ENCODE measurements around the gene HPS5.
"Not testable (repeated sequence)": the region's sequence is repeated elsewhere in the genome, so short reads cannot be mapped to it uniquely, and the experiment has no call there.

The HPS5 gene, protein sequence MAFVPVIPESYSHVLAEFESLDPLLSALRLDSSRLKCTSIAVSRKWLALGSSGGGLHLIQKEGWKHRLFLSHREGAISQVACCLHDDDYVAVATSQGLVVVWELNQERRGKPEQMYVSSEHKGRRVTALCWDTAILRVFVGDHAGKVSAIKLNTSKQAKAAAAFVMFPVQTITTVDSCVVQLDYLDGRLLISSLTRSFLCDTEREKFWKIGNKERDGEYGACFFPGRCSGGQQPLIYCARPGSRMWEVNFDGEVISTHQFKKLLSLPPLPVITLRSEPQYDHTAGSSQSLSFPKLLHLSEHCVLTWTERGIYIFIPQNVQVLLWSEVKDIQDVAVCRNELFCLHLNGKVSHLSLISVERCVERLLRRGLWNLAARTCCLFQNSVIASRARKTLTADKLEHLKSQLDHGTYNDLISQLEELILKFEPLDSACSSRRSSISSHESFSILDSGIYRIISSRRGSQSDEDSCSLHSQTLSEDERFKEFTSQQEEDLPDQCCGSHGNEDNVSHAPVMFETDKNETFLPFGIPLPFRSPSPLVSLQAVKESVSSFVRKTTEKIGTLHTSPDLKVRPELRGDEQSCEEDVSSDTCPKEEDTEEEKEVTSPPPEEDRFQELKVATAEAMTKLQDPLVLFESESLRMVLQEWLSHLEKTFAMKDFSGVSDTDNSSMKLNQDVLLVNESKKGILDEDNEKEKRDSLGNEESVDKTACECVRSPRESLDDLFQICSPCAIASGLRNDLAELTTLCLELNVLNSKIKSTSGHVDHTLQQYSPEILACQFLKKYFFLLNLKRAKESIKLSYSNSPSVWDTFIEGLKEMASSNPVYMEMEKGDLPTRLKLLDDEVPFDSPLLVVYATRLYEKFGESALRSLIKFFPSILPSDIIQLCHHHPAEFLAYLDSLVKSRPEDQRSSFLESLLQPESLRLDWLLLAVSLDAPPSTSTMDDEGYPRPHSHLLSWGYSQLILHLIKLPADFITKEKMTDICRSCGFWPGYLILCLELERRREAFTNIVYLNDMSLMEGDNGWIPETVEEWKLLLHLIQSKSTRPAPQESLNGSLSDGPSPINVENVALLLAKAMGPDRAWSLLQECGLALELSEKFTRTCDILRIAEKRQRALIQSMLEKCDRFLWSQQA

DNA sequence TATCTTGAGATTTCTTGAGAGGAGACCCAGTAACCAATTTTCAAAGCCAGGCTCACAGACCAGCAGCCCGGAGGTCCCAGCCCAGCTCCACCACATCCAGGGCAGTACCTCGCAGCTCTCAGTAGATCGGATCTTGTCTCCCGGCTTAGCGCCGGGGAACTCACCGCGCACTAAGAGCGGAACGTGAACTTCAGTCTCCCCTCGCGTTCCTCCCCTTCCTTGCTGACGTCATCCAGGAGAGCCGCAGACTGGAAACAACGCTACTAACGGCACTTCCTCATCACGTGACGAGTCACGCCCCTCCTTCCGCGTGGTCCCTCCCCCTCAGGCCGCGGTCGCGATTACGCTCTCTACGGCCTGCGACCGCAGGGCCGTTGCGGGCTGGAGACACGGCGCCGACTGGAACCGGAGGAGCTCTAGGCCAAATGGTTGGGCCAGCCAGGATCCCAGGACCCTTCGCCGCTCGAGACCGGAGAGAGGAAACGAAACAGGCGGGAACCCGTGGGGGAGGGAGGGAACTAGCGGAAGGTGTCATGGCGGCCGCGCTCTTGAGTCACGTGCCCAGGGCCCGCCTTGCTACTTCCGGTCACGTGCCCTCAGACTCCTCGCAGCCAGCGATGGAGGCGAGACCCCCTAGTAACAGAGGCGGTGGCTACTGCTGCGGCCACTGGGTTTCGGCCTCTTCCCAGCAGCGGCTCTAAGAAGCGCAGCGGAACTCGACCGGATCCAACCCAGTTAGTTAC, at the start of gene HPS5, which contains the start of gene GTF2H1:
TSS of gene HPS5 (minus strand) at position 172 of the 743 bp plus-strand sequence. CDS start 4,282 bp downstream, outside the sequence.
TSS of gene GTF2H1 (plus strand) at position 599 of the 743 bp plus-strand sequence. CDS start 10,508 bp downstream, outside the sequence.
- DNase-seq (ENCODE audit: low read depth), result peak; percentile 81

DNA sequence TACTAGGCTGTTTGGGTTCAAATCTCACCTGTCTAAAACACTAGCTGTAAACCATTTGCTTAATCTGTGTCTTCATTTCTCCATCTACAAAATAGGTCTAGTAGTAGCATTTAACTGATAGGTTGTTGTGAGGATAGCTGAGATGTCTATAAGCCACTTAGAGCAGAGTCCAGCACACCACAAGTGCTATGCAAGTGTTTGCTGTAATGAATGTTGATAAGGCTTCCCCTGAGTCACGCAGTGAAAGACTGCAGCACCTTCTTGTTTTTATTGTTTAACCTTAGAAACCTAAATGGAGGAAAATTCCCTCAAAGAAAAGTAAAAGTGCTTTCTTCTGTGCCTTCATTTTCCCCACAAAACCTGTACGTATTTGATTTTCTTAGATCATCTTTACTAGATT, 49.3 kb upstream of the HPS5 start:
- no peak for DNase-seq (ENCODE audit: low read depth)

GRCh38 chr11:18369398-18369797, 47.5 kb upstream of the HPS5 start:
- no peak for DNase-seq (ENCODE audit: low read depth)

DNA sequence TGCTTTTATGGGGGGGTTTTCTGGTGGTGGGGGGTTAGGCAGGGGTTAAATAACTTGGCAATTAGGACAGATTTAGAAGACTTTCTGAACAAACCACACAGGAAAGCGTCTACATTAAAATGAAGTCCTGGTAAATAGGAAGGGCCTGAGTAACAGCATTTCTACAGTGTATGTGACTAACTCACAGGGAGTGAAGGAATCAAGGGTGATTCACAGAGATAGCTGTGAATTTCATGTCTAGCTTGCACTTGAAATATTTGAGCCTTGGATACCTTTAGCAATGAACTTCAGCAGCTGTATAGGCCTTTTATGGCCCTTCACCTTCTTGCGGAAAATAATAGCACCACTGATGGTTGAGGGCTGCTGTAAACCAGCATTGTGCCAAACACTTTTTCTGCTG, 46.3 kb upstream of the HPS5 start:
- no peak for DNase-seq (ENCODE audit: low read depth)

GRCh38 chr11:18367431-18367830, 45.5 kb upstream of the HPS5 start:
- no peak for DNase-seq (ENCODE audit: low read depth)

GRCh38 chr11:18366286-18366685, 44.3 kb upstream of the HPS5 start:
- DNase-seq (ENCODE audit: low read depth), result no peak

GRCh38 chr11:18365741-18366140, 43.8 kb upstream of the HPS5 start:
- no peak for DNase-seq (ENCODE audit: low read depth)

DNA sequence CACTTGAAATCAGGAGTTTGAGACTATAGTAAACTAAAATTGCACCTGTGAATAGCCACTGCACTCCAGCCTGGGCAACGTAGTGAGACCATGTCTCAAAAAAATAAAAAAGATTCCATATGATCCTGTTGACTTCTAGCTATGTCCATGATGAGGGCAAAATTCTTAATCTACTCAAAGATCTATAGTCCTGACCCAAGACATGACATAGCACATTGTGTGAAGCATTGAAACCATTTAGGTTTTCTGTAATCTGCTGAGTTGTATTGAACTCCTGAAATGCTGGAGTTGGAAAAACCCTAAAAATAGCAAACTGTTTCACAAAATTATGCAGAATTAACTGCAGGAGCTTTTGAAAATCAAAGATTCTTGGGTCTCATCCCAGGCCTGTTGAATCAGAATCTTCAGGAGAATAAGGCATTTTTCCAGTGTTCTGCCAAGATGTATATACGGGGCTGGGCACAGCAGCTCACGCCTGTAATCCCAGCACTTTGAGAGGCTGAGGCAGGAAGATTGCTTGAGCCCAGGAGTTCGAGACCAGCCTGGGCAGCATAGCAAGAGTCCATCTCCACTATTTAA, 42.6 kb upstream of the HPS5 start:
- no peak for DNase-seq (ENCODE audit: low read depth)

- DNase-seq (ENCODE audit: low read depth), result no peak
Observed at GRCh38 chr11:18361154-18361553, 39.2 kb upstream of the HPS5 start.

- DNase-seq (ENCODE audit: low read depth), result no peak
Observed at GRCh38 chr11:18358646-18359045, 36.7 kb upstream of the HPS5 start.

DNA sequence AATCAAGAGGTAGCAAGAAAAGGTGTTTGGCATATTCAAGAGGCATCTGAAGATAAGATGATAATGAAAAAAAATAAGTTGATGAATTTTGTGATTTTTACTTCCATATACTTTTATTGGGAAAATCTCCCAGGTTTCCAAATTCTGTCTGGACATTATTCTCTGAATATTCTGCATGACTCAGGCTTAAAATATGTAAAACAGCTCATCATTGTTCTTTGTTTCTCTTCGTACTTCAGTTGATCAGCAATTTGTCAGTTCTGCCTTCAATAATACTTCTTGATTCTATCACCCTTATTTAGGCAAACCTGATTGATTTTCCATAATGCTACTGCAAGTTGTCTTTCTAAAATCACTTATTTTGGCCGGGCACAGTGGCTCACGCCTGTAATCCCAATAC, 30.6 kb upstream of the HPS5 start:
- DNase-seq (ENCODE audit: low read depth), result no peak

- no peak for DNase-seq (ENCODE audit: low read depth)
Observed at GRCh38 chr11:18347471-18348125, 25.7 kb upstream of the HPS5 start.

GRCh38 chr11:18332891-18333290, 11.0 kb upstream of the HPS5 start:
- no peak for DNase-seq (ENCODE audit: low read depth)

DNA sequence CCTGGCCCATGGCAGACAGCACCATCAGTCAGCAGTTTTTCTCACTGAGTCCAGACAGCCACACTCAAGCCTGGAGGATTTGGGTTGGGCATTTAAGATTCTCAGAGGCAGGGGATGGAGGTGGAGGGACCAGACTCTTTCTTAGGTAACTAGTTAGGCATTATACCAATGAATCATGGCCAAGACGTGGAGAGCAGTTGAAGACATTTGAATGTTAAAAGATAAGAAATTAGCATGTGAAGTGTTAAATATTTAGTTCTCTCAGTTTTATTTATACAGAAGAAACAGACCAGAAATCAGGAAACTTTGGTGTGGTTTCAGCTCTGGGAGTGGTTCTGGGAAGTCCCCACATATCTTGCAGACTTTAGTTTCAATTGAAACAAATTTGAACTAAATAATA, 10.4 kb upstream of the HPS5 start:
- no peak for DNase-seq (ENCODE audit: low read depth)

DNA sequence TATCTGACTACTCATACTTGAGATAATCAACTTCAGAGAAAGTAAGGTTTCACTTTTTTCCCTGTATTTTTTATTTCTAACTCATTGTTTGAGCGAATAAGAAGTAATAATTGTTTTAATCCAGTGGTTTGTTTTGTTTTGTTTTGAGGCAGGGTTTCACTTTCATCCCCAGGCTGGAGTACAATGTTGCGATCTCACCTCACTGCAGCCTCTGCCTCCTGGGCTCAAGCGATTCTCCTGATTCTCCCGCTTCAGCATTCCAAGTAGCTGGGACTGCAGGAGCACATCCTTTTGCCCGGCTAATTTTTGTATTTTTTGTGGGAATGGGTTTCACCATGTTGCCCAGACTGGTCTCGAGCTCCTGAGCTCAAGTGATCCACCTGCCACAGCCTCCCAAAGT, 9.0 kb upstream of the HPS5 start:
- DNase-seq (ENCODE audit: low read depth), result no peak

- DNase-seq (ENCODE audit: low read depth), result no peak
Observed at GRCh38 chr11:18329196-18329870, 7.4 kb upstream of the HPS5 start.

DNA sequence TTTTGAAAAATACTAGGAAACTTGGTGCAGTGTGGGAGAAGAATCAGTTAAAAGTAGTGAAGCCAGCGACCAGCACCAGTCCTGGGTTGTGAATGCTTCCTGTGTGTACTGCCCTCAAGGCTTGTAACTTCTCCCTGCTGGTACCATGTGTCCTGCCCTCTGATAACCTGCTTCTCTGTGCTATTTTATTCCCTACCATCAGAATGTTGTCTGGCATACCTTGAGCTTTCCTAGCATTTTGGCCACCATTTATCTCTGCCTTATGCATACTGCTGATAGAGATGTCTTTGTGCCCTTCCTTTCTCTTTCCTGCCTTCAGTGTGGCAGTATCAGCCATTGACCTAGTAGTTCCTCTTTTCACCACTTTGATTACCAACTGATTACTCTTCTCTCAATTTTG, 2.4 kb upstream of the HPS5 start:
- no peak for DNase-seq (ENCODE audit: low read depth)

DNA sequence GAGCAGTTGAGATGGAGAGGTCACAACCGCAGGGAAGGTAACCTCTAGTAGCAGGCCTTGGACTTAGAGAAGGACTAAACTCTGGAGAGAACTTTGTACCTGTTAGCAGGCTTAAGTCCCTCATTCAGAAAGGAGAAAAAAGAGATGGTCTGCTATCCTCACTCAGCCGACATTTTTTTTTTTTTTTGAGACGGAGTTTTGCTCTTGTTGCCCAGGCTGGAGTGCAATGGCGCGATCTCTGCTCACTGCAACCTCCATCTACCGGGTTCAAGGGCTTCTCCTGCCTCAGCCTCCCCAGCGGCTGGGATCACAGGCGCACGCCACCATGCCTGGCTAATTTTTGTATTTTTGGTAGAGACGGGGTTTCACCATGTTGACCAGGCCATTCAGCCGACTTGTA, 1.9 kb upstream of the HPS5 start:
- not testable (repeated sequence) for DNase-seq (ENCODE audit: low read depth)

DNA sequence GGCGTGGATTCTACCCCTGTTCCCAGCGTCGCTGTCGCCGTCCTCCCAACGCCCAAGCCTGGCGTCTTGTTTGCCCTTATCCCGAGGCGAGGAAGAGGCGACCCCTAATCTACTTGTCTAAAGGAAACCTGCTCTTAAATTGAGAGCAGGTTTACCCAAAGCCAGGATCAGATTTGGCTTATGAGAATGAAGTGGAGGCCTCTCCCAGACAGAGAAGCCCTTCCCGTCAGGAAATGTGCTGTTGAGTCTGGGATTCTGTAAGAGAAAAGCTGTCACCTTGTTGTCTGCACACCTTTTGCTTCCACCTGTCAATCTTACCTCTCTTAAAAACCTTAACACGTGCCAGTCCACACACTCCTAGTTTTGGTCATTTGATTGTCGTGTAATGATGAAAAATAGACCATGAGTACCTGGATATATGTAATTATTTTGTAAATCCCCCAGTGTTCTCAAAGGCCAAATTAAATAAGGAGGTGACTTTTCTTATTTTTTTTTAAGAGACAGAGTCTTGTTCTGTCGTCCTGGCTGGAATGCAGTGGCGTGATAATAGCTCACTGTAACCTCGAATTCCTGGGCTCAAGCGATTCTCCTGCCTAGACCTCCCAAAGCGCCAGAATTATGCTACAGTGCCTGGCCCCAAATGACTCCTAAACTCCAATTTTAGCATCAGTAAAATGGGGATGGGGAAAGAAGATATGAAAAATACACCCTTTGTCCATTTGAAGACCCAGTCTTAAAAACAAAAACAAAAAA, 1.1 kb upstream of the HPS5 start:
- DNase-seq (ENCODE audit: low read depth), result no peak

DNA sequence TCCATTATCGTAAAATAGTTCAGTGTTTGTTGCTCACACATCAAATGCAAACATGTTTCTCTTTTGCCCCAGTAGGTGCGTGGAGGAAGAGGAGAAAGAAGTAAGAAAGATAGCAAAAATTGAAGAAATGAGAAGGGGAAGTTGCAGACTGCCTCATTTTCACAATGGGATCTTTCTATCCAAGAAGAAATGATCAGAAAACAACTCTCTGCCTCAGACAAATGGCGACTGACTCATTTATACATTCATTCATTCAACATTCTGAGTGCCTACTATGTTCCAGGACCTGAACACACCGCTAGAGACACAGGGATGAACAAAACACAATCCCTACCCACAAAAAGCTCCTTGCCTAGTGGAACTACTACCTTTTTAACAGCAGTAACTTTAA, 367 bp downstream of the HPS5 start:
- DNase-seq (ENCODE audit: low read depth), result no peak

Data from stimulated activated CD8-positive, alpha-beta memory T cell treated with anti-CD3 and anti-CD28 coated beads, Interleukin-15, amount 100 ng/mL, for 24 hours (primary cell).